HG03097 (cell line): ENCODE data around the gene NRXN3.

Experiments used
- ATAC-seq: cut with Tn5 transposase; IDR thresholded peaks from one replicate; pipeline ENCODE4 v1.9.1; 2021; ENCODE audit not compliant: unreplicated experiment, low FRiP score

Gene NRXN3

GRCh38 chr14:79668951-79669350 is 1498.8 kb downstream of the NRXN3 start:
- ATAC-seq: no peak

DNA sequence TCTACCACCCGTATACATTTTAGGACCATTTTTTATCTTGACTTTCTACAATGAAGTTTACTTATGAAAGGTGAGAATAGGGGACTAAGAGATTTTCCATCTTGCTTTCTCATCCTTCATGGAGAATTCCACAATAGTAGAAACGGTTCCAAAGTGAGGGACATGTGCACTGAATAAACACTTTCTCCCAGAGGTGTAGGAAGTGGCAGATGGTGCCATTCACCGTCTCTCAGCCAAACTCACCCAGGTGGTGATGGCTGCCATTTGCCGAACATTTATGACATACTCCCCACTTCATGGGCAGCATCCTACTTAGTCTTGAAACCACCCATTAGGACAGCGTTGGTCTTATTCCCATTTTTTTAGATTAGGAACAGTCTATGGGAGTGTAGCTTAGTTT is 1500.6 kb downstream of the NRXN3 start:
- no peak for ATAC-seq

- ATAC-seq: no peak
Observed at GRCh38 chr14:79680087-79680486, 1509.9 kb downstream of the NRXN3 start.

DNA sequence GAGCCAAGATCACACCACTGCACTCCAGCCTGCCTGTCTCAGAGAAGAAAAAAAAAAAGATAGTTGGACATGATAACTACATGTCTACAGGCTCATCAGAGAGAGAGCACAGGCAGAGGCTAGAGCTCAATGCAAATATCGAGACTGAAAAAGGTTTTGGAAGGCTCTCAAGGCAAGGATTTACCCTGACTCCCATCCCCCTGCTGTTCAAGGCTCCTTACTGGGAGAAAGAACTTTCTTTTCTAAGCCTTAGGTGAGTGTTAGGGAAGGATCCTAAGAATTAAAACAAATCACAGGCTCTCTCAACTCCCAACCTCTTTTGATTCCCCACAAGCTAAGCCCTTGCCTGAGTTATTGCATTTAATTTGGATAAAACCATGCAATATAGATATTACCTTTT is 1516.0 kb downstream of the NRXN3 start:
- ATAC-seq: no peak

- ATAC-seq: no peak
Observed at GRCh38 chr14:79690960-79691359, 1520.8 kb downstream of the NRXN3 start.

- no peak for ATAC-seq
Observed at GRCh38 chr14:79693935-79694334, 1523.8 kb downstream of the NRXN3 start.

GRCh38 chr14:79695307-79695706 is 1525.1 kb downstream of the NRXN3 start:
- no peak for ATAC-seq

DNA sequence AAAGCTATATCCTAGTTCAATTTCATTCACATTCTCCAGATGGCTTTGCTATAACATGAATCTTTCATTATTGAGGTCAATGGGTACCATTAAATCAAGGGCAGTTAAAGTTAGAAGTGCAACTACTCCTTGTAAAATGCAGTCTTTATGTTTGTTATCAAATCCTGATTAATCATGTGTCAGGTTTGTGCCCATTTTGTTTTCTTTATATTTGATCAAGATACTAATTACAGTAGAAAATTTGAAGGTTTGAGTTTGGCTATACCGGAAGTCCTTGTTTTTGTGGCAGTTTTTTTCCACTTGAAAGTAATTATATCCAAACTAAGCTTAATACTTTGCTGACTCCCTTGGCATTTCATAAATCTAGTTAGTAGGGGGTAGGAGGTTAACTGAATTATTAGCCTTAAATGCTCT is 1528.1 kb downstream of the NRXN3 start:
- ATAC-seq: no peak

DNA sequence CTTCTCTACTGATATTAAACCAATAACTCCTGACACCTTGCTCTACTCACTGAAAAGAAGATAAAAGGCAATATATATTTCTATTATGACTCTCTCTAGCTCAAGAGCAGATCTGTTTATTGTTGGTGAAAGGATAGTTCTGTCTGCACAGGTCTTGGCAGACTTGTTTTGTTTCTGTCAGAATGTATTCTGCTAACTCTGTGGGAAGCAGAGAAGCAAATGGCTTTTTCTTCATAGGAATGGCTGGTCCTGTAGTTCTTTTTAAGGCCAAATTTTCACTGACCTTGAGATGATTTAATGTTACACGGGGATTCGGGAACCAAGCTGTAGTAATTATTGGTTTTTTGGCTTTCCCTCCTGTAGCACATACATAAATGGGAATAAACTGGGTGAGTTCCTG is 1529.0 kb downstream of the NRXN3 start:
- no peak for ATAC-seq

DNA sequence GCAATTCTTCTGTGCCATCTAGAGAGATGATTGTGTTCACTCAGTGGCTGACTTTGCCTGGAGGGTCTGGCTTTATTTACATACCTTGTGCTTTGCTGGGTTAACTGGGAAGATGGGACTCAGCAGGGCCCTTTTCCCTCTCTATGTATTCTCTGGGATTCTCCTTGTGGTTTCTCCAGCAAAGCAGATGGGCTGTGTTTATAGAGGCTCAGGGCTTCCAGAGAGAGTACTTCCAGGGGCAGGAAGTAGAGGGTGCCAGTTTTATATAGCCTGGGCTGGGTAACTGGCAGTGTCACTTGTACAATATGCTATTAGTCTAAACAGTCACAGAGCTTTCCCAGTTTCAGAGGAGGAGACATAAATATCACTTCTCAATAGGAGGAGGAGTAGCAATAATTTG is 1531.2 kb downstream of the NRXN3 start:
- no peak for ATAC-seq

- ATAC-seq: no peak
Observed at GRCh38 chr14:79702197-79702596, 1532.0 kb downstream of the NRXN3 start.

DNA sequence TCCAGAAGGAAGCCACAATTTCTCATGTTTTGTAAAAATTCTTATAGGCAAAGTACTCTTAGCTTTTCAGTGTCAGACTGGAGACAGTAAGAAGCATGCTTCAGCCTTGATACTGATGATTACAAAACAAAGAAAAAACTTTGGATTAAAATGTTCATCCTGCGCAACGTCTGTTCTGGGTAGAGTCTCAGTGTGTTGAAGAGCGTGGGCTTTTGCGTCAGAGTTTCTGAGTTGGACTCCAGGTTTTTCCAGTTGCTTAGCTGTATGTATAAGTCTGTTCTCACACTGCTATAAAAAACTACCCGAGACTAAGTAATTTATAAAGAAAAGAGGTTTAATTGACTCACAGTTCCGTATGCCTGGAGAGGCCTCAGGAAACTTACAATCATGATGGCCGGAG is 1533.0 kb downstream of the NRXN3 start:
- ATAC-seq: no peak

DNA sequence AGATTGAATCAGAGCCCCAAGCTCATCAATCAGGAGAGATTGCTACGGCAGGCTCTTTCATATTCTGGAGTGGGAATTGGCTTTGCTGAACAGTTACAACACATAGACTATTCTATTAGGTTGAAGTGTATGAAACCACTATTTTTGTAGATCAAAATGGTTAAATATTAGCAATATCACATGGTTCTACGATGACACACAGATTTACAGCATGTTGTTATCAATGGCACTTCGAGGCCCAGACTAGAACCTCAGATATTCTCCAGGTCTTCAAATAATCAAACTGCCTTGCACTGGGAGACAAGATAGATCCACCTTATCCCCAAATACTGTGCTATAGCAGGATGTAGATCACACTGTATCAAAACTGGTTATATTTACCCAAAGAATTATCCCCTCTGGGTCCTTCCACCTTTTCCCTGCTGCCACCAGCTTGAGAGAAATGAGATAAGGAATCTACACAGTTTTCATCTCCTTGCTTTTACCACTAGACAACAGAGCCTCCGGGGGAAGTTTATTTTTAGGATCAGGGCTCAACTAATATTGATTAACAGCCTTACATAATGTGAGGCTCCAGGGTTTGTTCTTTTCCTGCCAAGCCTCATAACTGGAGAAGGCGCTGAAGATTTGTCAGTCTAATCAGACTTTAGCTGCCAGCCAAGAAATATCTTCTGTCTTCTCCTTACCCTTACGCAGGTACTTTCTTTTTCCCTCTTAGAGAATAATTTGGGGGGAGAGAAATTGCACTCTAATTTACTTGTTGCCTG is 1534.1 kb downstream of the NRXN3 start:
- ATAC-seq: no peak

DNA sequence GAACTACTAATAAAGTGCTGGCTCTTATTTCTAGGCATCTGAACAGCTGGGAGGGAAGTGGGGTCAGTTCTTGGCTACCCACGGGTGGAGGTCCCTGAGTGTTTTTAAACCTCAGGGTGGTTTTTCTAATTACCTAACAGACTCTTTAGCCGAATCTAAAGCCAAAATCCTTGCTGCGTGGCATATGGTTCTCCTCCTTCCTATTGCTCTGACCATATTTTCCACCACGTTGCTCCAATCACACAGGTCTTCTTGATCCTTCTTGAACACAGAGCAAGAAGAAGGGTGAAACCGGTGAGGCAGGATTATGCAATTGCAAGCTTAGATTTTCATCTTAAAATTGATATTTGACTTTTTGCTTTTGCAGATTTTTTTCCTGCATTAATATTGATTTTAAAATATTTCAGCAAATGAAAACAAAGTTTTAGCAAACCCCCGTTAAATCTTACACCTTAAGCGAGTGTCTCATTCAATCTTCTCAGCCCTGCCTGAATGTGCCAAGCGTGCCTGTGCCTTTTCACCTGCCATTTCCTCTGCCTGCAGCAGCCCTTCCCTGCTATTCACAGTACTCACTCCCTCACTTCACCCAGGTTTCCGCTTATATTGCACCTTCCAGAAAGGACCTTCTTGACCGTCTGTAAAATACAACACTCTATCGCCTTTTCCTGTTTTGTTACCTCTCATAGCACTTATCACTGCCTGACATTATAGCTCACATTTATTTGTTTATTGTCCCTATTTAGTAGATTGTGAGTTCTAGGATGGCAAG is 1535.1 kb downstream of the NRXN3 start:
- no peak for ATAC-seq

DNA sequence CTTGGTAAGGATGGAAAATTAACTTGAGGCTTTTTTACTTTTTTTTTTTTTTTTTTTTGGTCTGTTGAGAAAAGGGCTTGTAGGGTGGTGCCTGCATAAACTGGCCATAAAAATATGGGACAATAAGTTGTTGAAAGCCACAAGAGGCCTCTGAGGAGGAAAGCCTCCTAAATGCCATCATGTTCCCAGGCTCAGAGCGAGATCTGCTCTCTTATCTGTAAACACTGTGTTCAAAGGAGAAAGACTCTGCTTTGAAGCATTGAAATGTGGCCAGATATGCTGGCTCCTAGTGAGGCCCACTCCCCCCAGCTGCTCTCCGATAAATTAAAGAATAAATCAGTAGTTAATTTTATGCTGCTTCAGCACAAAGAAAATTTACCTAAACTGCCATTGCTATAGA is 1536.2 kb downstream of the NRXN3 start:
- no peak for ATAC-seq

DNA sequence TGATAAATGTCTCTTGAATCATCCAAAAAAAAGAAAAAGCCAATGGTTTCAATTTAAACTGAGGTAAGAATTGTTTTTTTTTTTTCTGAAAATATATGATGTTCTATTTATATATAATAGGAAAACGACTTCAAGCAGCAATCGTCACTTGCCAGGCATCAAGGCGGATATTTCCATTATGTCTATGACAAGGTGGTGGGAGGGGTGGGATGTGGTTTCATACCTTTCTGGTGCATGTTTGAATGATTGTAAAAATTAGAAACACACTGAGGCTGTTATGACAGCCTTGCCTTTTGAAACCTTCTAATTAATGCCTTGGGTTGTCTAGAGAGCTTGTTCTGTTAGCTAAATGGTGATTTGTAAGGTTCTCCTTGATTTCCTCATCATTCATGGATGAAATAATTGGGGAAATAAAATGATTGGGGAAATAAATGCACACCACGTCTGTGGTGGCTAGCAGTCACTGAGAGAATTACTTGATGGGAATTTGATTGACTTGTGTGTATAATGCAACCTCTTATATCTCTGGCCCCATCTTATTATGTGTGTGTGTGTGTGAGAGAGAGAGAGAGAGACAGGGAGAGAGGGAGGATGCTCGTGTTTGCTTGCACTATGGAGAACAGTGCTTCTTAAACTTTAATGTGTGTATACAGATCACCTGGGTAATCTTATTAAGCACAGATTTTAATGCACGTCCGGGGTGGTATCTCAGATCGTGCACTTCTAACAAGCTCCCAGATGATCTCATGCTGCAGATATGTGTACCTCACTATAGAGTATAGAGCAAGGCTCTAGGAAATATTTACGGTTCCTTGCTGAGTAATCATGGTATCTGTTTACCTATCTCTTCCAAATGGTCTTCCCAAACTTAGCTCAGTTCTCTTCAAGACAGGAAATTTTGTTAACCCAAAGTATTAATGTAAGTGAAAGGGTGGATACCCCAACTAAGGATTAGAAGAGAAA is 1538.5 kb downstream of the NRXN3 start:
- no peak for ATAC-seq

DNA sequence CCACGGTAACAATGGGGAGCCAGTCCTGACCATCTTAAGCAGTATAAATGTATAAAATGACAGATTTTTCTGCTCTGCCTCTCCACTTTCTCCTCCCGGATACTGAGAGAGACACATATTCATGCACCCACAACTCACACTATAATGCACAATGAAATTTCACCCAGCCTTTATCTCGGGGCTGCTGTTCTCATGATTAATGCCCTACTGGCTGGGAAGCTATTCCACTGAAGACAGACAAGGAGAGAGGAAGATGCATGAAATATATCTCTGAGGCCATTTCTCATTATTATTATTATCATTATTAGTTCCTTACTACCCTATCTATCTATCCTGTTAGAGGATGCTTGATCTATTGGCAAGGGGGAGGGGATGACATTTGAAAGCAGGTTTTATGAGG is 1539.4 kb downstream of the NRXN3 start:
- ATAC-seq: no peak

DNA sequence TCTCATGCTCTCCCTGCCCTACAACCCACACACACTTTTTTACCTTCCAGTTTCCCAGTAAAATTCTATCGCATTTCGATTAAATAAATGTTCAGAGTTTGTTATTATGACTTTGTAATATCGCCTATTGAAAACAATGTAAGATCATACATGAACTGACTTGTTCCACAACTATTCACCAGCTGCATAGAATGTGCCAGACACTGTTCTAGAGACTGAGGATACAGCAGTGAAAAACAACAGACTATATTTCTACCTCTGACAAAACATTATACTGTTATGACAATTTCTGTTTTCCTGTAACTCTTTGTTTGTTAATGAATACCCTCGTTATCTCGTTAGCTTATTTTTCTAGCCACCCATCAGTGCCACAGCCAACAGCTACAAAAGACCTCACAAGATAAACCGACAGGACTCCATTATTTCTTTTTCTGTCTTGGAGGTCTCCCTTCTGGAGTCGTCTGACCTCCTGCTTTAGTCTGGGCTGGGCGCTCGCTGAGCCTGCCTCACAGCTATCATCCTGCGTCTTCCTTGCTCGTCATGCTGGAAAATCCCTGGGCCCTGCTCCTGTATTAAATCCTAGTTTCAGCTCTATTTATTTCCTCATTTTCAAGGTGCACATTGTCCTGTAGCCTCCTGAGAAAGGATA is 1542.3 kb downstream of the NRXN3 start:
- no peak for ATAC-seq

DNA sequence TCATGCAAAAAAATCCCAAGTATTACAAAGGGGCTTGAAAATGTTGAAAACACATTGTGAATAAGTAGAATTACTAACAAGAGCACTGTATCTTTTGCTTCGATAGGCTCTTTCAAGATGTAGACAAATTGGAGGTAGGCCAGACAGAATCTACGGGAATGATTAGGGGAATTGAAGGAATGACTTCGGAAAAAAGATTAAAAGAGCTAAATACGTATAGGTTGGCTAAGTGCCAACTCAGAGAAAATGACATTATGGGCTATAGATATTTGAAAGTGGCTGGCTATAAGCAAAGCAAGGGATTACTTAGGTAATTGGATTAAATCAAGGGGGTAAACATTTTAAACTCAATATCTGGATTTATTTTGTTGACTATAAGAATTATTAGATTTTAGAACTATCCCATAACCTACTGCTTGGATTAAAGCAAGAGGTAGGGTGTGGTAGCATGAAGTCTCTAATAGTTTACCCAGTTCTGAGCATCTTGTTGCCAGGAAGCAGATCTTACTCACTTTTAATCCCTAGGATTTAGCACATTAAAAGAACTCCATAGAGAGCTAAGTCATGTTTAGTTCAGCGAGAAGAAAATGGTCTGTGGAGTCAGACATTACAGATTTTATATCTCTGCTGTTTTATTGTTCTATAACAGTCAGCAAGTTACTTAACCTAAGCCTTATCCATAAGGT is 1551.4 kb downstream of the NRXN3 start:
- ATAC-seq: no peak
